ENCODE data around the gene ARFRP1.
A peak's percentile ranks its signal among the peaks of the same experiment; 100 is the strongest.

The ARFRP1 gene

DNA sequence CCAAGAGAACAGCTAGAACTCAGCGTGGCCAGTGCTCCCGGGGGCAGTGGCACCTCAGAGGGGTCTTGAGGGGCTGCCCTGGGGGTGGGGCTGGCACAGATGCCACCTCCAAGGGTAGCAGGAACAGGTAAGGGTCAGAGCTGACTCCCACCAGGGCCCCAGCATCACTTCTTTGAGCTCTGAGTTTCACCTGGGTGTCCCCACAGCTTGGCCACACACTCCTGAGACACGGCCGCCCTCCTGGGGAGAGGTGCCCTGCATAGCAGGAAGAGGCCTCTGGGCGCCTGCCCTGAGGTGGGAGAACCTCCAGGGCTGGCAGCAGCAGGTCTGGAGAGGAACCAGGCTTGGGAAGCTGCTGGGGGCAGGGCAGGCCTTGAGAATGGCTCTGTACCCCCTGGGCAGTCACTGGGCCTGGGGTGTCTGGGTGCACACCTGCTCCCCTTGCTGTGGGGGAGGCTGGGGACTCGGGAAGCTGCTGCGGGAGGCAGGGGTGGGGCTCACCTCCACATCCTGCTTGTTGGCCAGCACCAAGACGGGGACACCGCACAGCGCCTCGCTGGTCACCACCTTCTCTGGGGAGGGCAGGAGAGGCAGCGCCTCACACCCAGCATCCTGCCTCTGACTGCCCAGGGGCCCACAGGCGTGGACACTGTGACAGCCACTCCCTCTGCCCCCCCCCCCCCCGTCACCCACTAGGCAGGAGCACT lies 6.3 kb downstream of the ARFRP1 start:
- DNase-seq: no peak

DNA sequence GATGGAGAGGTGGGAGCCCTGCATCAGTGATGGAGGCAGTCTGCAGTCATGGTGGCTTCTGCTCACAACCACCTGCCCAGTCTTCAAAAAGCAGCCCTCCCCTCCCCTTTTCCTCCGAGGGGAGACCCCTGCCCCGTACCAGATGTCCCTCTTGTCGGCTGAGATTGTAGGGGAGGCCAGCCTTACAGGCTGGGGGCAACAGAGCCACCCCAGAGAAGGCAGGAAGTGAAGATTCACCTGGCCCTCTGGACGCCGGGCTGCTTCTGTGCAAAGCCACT lies 6.8 kb downstream of the ARFRP1 start:
- no peak for DNase-seq

DNA sequence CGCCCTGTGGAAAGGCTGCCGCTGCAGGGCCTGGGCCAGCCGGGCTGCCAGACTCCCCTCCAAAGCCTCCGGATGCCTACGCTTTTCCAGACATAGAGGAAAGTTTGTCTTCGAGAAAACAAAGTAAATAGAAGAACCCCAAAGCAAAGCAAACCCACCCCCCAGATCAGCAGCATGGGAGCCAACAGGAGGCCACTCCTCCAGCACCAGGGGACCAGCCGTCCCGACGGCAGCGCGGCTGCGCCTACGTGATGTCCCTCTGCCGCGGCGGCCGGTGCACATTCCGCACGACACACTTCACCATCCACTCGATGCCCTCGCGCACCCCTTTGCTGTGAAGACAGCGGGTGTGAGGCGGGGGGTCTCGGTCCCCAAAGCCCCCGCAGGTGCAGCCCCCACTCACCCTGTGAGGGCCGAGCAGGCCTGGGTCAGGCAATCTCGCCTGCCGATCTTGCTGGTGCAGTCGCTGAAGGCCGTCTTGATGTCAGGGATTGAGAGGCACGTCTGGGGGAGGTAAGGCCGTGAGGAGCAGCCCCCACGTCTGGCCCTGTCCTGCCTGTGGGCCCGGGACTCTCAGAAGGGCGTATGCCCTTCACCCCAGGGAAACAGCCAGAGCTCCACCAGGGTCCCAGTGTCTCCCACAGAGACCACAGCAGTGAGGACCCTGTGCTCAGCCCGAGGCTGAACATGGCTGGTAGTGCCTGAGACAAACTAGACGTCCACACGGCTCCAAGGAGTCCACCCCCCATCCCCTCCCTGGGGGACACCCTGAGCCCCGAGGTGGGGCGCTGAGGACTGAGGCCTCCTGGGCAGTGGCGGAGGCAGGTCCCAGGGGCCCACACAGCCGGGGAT lies 7.4 kb downstream of the ARFRP1 start:
- DNase-seq: no peak

DNA sequence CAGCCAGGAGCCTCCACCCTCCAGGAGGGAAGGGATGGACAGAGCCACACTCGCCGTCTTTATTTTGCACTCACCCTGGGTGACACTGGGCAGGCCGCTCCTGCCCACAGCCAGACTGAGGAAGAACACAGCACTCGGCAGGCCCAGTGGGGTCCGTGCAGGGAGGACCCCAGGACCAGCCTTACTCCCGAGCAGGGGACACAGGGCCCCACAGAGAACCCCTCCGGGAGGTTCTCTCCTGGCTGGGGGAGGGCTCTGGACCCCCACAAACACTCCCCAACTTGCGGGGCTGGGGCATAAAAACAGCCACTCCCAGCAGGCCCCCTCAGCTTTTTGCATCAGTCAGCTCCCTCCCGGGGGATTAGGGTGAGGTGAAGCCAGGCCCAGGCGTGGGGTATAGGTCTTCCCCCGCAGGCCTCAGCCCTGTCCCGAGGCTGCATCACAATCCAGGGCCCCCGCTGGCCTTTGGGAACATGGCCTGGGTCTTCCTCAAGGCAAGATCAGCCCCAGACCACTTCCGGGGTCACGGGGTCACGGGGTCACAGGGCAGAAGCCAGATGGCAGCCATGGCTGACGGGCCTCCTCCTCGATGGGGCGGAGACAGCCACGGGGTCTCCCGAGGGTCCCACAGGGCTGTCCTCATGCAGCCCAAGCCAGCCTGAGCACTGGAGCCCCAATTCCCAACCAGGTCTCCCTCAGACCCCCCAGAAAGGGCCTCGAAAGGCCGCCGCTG lies 8.1 kb downstream of the ARFRP1 start:
- DNase-seq: no peak

DNA sequence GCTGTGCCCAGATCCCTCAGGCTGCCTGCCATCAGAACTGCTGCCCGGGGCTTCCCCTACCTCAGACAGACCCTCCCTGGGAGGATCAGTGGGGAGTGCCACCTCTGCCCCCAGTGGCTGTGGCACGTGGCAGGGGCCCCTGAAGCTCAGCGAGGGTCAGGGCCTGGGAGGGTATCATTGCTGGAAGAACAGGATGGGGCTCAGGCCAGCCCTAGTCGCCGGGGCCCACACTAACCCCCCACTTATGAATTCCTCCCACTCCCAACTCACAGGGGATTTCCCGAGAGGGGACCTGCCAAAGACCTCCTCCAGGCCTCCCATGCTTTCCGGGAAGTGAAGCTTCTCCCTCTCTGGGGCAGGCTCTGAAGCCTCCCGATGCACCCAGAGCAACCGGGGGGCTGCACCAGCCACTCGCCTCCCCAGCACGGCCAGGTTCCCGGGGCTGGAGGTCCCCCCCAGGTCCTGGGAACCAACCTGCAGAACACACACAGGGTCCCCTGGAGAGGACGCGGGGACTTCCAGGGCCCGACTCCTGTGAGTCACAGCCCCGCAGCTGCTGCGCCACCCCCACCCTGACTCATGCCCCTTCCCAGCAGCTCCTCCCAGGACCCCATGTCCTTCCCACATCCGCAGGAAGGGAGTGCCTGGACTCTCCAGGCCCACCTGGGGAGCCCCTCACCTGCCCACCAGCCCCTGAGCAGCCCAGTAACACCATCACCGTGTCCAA lies 8.9 kb downstream of the ARFRP1 start:
- no peak for DNase-seq

DNA sequence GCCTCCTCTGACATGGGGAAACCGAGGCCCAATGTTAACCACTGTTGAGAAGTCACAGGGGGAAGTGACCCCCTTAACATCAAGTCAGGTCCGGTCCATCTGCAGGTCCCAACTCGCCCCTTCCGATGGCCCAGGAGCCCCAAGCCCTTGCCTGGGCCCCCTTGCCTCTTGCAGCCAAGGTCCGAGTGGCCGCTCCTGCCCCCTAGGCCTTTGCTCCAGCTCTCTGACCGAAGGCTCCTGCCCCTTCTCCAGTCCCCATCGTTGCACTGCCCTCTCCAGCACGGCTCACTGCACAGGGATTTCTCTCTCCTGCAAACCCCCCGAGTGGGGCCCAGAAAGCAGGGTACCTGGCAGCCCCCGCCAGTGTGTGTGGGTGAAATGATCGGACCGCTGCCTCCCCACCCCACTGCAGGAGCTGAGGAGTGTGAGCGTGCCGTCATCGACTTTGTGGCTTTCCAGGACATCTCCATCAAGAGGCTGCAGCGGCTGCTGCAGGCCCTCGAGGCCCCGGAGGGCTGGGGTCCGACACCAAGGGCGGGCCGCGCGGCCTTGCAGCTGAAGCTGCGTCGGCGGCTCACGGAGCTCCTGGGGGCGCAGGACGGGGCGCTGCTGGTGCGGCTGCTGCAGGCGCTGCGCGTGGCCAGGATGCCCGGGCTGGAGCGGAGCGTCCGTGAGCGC lies 9.8 kb downstream of the ARFRP1 start:
- DNase-seq: no peak

DNA sequence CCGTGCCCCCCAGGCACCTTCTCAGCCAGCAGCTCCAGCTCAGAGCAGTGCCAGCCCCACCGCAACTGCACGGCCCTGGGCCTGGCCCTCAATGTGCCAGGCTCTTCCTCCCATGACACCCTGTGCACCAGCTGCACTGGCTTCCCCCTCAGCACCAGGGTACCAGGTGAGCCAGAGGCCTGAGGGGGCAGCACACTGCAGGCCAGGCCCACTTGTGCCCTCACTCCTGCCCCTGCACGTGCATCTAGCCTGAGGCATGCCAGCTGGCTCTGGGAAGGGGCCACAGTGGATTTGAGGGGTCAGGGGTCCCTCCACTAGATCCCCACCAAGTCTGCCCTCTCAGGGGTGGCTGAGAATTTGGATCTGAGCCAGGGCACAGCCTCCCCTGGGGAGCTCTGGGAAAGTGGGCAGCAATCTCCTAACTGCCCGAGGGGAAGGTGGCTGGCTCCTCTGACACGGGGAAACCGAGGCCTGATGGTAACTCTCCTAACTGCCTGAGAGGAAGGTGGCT lies 10.4 kb downstream of the ARFRP1 start:
- DNase-seq: no peak

DNA sequence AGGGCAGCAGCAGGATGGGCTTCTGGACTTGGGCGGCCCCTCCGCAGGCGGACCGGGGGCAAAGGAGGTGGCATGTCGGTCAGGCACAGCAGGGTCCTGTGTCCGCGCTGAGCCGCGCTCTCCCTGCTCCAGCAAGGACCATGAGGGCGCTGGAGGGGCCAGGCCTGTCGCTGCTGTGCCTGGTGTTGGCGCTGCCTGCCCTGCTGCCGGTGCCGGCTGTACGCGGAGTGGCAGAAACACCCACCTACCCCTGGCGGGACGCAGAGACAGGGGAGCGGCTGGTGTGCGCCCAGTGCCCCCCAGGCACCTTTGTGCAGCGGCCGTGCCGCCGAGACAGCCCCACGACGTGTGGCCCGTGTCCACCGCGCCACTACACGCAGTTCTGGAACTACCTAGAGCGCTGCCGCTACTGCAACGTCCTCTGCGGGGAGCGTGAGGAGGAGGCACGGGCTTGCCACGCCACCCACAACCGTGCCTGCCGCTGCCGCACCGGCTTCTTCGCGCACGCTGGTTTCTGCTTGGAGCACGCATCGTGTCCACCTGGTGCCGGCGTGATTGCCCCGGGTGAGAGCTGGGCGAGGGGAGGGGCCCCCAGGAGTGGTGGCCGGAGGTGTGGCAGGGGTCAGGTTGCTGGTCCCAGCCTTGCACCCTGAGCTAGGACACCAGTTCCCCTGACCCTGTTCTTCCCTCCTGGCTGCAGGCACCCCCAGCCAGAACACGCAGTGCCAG lies 11.0 kb downstream of the ARFRP1 start, which contains the start of gene TNFRSF6B:
Gene TNFRSF6B, plus strand, starts transcription at position 25 of the 729 bp plus-strand sequence. Its CDS starts 116 bp downstream, at position 141.
- no peak for DNase-seq

DNA sequence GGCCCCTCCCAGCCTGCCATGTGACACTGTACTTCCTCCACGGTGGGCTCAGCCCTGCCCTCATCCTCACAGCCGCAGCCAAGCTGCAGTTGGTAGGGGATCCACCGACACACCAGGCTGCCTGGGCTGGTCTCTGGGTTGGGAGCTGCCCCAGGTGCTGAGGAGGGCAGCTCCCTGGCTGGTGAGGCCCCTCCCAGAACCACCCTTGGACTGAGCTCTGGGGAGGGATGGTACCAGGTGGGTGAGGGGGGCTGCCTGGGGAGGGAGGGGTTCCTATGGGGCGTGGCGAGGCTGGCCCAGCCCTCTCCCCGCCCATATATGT lies 11.5 kb downstream of the ARFRP1 start:
- peak; percentile 44 for DNase-seq

DNA sequence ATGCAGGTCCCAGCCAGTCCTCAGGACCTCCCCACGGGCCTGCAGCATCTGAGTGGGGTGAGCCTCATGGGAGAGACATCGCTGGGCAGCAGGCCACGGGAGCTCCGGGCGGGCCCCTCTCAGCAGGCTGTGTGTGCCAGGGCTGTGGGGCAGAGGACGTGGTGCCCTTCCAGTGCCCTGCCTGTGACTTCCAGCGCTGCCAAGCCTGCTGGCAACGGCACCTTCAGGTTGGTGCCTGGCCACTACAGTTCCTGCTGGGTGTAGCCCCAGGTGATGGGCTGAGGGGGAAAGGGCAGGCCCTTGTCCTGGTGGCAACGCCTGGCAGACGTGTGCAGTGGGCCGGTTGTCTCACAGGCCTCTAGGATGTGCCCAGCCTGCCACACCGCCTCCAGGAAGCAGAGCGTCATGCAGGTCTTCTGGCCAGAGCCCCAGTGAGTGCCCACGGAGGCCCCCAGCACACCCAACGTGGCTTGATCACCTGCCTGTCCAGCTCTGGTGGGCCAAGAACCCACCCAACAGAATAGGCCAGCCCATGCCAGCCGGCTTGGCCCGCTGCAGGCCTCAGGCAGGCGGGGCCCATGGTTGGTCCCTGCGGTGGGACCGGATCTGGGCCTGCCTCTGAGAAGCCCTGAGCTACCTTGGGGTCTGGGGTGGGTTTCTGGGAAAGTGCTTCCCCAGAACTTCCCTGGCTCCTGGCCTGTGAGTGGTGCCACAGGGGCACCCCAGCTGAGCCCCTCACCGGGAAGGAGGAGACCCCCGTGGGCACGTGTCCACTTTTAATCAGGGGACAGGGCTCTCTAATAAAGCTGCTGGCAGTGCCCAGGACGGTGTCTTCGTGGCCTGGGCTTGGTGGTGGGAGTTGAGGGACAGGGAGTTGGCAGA lies 12.1 kb downstream of the ARFRP1 start:
- no peak for DNase-seq

DNA sequence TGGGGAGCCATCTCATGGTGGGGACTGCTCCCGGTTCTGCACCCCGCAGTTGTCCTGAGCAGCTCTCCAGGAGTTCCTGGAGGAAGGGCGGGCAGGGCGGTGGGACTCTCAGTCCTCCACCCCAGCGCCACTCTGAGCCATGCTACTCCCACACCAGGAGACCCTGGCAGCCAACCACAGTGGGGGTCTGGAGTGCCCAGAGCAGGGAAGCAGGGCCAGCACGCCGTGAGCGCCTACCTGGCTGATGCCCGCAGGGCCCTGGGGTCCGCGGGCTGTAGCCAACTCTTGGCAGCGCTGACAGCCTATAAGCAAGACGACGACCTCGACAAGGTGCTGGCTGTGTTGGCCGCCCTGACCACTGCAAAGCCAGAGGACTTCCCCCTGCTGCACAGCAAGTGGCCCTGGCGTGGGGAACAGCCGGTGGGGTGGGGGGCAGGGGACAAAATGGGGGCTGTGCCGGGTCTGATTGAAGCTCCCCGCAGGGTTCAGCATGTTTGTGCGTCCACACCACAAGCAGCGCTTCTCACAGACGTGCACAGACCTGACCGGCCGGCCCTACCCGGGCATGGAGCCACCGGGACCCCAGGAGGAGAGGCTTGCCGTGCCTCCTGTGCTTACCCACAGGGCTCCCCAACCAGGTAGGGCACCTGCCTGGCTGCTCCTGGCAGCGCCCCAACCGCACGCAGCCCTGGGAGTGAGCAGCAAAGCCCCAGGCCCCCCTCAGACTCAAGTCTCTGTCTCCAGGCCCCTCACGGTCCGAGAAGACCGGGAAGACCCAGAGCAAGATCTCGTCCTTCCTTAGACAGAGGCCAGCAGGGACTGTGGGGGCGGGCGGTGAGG lies 13.0 kb downstream of the ARFRP1 start:
- DNase-seq: no peak

DNA sequence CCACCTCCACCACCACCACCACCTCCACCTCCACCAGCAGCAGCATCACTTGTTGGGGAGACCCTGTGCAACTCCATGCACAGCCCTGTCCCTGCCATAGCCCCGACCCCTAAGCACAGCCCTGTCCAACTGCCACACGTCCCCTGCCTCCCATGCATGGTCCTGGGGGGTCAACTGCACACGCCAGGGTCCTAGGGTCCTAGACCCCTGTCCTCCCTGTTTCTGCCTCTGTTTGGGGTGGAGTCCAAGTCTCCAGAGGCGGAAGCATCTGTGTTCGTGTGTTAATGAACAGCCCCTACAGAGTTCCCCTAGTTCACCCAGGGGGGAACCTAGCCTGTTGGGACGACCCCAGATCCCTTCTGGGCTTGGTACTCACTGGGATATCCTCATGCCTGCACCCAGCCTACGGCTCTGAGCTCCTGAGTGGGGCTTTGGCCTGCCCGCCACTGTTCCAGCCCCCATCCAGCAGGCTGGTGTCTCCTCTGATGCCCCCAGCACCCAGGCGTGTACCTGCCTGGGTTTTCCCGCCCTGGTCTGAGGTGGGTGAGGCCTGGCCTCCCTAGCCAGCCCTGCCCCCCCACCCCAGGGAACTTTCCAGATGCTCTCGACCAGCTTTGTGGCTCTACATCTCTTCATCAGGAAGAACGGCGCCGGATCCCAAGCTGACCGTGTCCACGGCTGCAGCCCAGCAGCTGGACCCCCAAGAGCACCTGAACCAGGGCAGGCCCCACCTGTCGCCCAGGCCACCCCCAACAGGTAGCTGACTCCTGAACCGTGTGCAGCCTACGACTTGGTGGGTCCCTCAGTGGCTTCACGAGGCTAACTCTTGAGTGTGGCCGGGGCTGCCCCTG lies 13.8 kb downstream of the ARFRP1 start:
- DNase-seq: no peak

DNA sequence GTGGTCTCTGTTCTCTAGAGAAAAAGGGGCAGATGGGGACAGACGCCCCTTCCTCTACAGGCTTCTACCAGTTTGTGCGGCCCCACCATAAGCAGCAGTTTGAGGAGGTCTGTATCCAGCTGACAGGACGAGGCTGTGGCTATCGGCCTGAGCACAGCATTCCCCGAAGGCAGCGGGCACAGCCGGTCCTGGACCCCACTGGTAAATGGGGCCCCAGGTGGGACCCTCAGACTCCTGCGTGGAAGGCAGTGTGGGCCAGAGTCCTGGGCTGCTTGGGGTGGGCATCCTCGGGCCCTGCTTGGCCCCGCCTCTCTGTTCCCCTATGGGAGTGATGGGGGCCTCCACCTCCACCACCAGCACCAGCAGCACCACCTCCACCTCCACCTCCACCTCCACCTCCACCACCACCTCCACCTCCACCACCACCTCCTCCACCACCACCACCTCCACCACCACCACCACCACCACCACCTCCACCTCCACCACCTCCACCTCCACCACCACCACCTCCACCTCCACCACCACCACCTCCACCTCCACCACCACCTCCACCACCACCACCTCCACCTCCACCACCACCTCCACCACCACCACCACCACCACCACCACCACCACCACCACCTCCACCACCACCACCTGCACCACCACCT lies 14.6 kb downstream of the ARFRP1 start:
- no peak for DNase-seq

DNA sequence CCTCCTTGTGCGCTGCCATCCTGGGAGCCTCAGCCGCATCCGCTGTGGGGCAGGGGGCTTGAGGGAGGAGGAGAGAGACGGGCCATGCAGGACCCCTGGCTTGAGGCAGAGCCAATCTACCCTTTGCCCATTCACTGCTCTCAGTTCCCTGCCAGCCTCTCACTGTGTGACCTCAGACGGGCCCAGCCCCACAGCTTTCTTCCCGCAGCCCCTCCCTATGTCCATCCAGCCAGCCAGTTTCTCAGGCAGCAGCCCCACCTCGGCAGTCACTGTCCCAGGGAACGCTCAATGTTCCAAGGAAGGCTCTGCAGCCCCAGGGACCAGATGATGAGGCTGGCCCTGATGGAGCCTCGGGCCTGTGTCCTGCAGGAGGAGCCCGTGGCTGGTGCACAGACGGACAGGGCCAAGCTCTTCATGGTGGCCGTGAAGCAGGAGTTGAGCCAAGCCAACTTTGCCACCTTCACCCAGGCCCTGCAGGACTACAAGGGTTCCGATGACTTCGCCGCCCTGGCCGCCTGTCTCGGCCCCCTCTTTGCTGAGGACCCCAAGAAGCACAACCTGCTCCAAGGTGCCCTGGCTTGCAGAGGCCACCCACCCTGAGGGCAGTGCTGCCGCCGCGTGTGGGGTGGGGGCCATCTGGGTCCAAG lies 15.2 kb downstream of the ARFRP1 start:
- DNase-seq: no peak

DNA sequence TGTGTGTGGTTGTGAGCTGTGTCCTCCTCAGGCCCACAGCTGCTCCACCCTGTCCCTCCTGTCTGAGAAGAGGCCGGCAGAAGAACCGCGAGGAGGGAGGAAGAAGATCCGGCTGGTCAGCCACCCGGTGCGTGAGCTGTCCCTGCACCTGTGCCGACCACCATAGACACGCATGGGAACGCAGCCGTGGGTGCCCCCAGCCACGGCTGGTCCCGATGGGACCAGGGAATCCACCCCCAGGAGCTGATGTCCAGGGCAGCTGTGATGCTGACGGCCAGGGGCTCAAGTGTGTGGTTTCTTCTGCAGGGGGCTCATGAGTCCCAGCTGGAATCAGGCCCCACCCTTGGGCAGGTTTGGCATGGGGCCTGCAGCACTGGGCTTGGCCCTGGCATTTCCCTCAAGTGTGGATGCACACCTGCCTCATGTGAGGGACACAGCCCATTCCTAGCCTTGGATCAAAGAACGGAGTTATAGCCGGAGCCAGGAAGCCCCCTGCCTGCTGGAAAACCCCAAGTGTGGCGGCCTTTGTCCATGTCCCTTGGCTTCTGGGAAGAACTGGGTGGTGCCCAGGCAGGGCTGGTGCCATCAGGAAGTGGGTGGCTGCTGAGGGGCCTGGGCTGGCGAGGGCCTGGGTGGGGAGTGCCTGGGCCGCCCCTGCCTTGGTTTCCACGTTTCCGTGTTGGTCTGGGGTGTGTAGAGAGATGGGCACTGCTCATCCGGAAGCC lies 15.9 kb downstream of the ARFRP1 start:
- no peak for DNase-seq

DNA sequence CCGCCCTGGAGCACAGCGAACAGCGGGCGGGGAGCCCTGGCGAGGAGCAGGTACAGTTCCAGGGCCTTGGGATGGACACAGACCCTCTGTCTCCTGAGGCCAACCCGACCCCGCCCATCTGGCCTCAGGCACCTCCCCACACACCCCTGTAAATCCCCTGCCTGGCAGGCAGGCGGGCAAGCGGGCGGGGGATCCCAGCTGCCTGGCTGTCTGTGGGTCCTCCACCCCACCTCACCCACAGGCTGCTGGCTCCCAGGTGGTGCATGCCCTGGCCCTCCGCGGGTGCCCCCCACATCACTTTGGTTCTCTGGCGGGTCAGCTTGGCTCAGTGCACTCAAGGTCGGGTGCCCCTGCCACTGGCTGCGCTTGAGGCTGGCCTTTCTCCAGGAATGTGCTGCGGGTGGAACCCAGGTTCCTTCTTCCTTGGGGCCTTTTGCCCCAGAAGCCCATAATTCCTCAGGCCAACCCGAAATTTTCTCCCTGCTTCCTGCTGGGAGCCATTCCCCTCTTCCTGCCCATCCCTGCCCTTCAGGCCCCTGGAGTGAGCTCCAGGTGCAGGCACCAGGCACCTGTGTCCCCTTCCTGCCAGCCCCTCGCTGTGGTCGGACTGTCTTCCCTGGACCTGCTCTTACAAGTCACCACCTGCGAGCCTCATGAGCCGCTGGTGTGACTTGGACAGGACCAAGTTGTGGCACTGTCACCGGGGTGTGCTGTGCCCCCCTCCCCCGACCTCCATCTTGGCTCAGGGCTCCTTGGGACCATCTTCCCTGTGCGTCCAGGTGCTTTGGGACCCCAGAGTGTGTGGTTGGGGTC lies 16.7 kb downstream of the ARFRP1 start:
- no peak for DNase-seq
